K562 (cell line): ENCODE measurements around the gene GMEB2.

Experiments used
- CTCF ChIP-seq, 3 experiments: IDR thresholded peaks in 2 of 3; conservative IDR thresholded peaks in 1 of 3; 2 replicates each; pipeline ENCODE4 v1.5.1; 2011 to 2012; ENCODE audit warnings: low read length in 3 of 3, mild to moderate bottlenecking in 3 of 3, control low read depth in 2 of 3, improper control_type of control experiment in 1 of 3, inconsistent platforms in 1 of 3, low read depth in 1 of 3, mixed read lengths in 1 of 3, moderate library complexity in 1 of 3; ENCODE audit not compliant: insufficient read depth in 2 of 3
- ESRRA ChIP-seq: fragments of 450-650 bp; IDR thresholded peaks from 2 replicates; pipeline ENCODE4 v1.6.1; 2014; ENCODE audit warnings: low read depth, mild to moderate bottlenecking, moderate library complexity, borderline replicate concordance
- FOXA1 ChIP-seq: fragments of 450-650 bp; IDR thresholded peaks from 2 replicates; pipeline ENCODE4 v1.6.1; 2016; ENCODE audit warnings: mild to moderate bottlenecking, borderline replicate concordance
- FOXJ3 ChIP-seq: sonication (generic); formaldehyde crosslinking; IDR thresholded peaks from 2 replicates; pipeline ENCODE4 v1.4.0; 2020; ENCODE audit warnings: mild to moderate bottlenecking, missing genetic modification reagents
- LEF1 ChIP-seq: fragments of 450-650 bp; IDR thresholded peaks from 2 replicates; pipeline ENCODE4 v1.6.1; 2016; ENCODE audit warnings: mild to moderate bottlenecking
- MNT ChIP-seq, 2 experiments: fragments of 450-650 bp; conservative IDR thresholded peaks; 2 replicates each; pipeline ENCODE4 v1.6.1; 2017; ENCODE audit warnings: mild to moderate bottlenecking in 2 of 2, moderate library complexity in 2 of 2
- PHF20 ChIP-seq: fragments of 450-650 bp; IDR thresholded peaks from 2 replicates; pipeline ENCODE4 v1.6.1; 2018; ENCODE audit not compliant: partially characterized antibody
- POLR2A ChIP-seq: fragments of 450-650 bp; conservative IDR thresholded peaks from 2 replicates; pipeline ENCODE4 v1.6.1; 2016
- POLR2G ChIP-seq: fragments of 200-400 bp; formaldehyde crosslinking; IDR thresholded peaks from 2 replicates; pipeline ENCODE4 v1.6.1; 2017; ENCODE audit warnings: low read depth, mild to moderate bottlenecking, antibody characterized with exemption, low read length, moderate library complexity
- SMARCE1 ChIP-seq: fragments of 450-650 bp; IDR thresholded peaks from 2 replicates; pipeline ENCODE4 v1.7.1; 2016; ENCODE audit warnings: mild to moderate bottlenecking
- SP1 ChIP-seq: sonication (generic); formaldehyde crosslinking; IDR thresholded peaks from 2 replicates; pipeline ENCODE4 v1.8.1; 2022; ENCODE audit warnings: mild to moderate bottlenecking, missing genetic modification reagents
- SREBF2 ChIP-seq: sonication (generic); formaldehyde crosslinking; IDR thresholded peaks from 2 replicates; pipeline ENCODE4 v1.4.0; 2020; ENCODE audit warnings: mild to moderate bottlenecking, missing genetic modification reagents
- ZFX ChIP-seq: sonication (generic); formaldehyde crosslinking; IDR thresholded peaks from 2 replicates; pipeline ENCODE4 v1.8.0; 2022; ENCODE audit warnings: mild to moderate bottlenecking, missing genetic modification reagents, moderate library complexity

- TF ChIP-seq CTCF (IDR thresholded peaks at IDR 0.05 in 2 of 3, conservative IDR thresholded peaks at IDR 0.05 in 1 of 3; ENCODE audit: insufficient read depth in 2 of 3, low read depth in 1 of 3, low read length in 3 of 3) (no peak), POLR2G (no peak), ESRRA (no peak), MNT (conservative IDR thresholded peaks at IDR 0.05) (no peak), POLR2A (no peak), SMARCE1 (no peak), FOXJ3 (no peak), SREBF2 (CRISPR knock-in tag) (no peak), FOXA1 (no peak), ZFX (no peak), LEF1 (no peak), PHF20 (no peak), SP1 (CRISPR knock-in tag) (no peak)
Observed at GRCh38 chr20:63591147-63591533, 35.8 kb downstream of the GMEB2 start.
